ENCODE data around the gene PRIM2. TPM values are rescaled to one million over a fixed set of nuclear protein-coding genes. Genes with fewer than 3 reads are reported as not detected.
"Not testable (repeated sequence)": the region's sequence is repeated elsewhere in the genome, so short reads cannot be mapped to it uniquely, and the experiment has no call there.

The PRIM2 gene
- total and polyA plus RNA-seq, 2 donors from 2014 or later = 3.0 to 9.7 TPM

GRCh38 chr6:57605303-57605702, 287.9 kb downstream of the PRIM2 start:
- H3K9ac ChIP-seq (ENCODE audit: low read length in 3 of 3); H3K27me3 ChIP-seq (ENCODE audit: control insufficient read depth, insufficient read depth, low read length); H3K36me3 ChIP-seq (ENCODE audit: control insufficient read depth in 2 of 3, insufficient read depth in 3 of 3, low read length in 3 of 3); H3K4me3 ChIP-seq (ENCODE audit: low read length in 3 of 3); intact Hi-C loops (cut with DNase I); FAIRE-seq; H3K9me3 ChIP-seq (ENCODE audit: control insufficient read depth in 2 of 3, insufficient read depth in 1 of 3, low read length in 3 of 3); H3K4me1 ChIP-seq (ENCODE audit: control insufficient read depth in 2 of 3, insufficient read depth in 2 of 3, low read depth in 1 of 3, low read length in 3 of 3); H3K27ac ChIP-seq (ENCODE audit: low read depth in 2 of 2, low read length in 2 of 2); DNase-seq: not testable (repeated sequence)

- H3K4me1 ChIP-seq (ENCODE audit: control insufficient read depth in 2 of 3, insufficient read depth in 2 of 3, low read depth in 1 of 3, low read length in 3 of 3); H3K9me3 ChIP-seq (ENCODE audit: control insufficient read depth in 2 of 3, insufficient read depth in 1 of 3, low read length in 3 of 3); H3K4me3 ChIP-seq (ENCODE audit: low read length in 3 of 3); H3K9ac ChIP-seq (ENCODE audit: low read length in 3 of 3); H3K36me3 ChIP-seq (ENCODE audit: control insufficient read depth in 2 of 3, insufficient read depth in 3 of 3, low read length in 3 of 3); intact Hi-C loops (cut with DNase I); DNase-seq; FAIRE-seq; H3K27ac ChIP-seq (ENCODE audit: low read depth in 2 of 2, low read length in 2 of 2); H3K27me3 ChIP-seq (ENCODE audit: control insufficient read depth, insufficient read depth, low read length): not testable (repeated sequence)
Observed at GRCh38 chr6:57606331-57606730, 288.9 kb downstream of the PRIM2 start.

GRCh38 chr6:57610612-57611011, 293.2 kb downstream of the PRIM2 start:
- H3K9ac ChIP-seq (ENCODE audit: low read length in 3 of 3); DNase-seq; H3K4me3 ChIP-seq (ENCODE audit: low read length in 3 of 3); intact Hi-C loops (cut with DNase I); H3K27ac ChIP-seq (ENCODE audit: low read depth in 2 of 2, low read length in 2 of 2); FAIRE-seq; H3K9me3 ChIP-seq (ENCODE audit: control insufficient read depth in 2 of 3, insufficient read depth in 1 of 3, low read length in 3 of 3); H3K4me1 ChIP-seq (ENCODE audit: control insufficient read depth in 2 of 3, insufficient read depth in 2 of 3, low read depth in 1 of 3, low read length in 3 of 3); H3K36me3 ChIP-seq (ENCODE audit: control insufficient read depth in 2 of 3, insufficient read depth in 3 of 3, low read length in 3 of 3); H3K27me3 ChIP-seq (ENCODE audit: control insufficient read depth, insufficient read depth, low read length): not testable (repeated sequence)

GRCh38 chr6:57618959-57619358, 301.5 kb downstream of the PRIM2 start:
- H3K4me3 ChIP-seq (ENCODE audit: low read length in 3 of 3); H3K27ac ChIP-seq (ENCODE audit: low read depth in 2 of 2, low read length in 2 of 2); H3K9me3 ChIP-seq (ENCODE audit: control insufficient read depth in 2 of 3, insufficient read depth in 1 of 3, low read length in 3 of 3); H3K27me3 ChIP-seq (ENCODE audit: control insufficient read depth, insufficient read depth, low read length); FAIRE-seq; H3K36me3 ChIP-seq (ENCODE audit: control insufficient read depth in 2 of 3, insufficient read depth in 3 of 3, low read length in 3 of 3); H3K4me1 ChIP-seq (ENCODE audit: control insufficient read depth in 2 of 3, insufficient read depth in 2 of 3, low read depth in 1 of 3, low read length in 3 of 3); H3K9ac ChIP-seq (ENCODE audit: low read length in 3 of 3); intact Hi-C loops (cut with DNase I); DNase-seq: not testable (repeated sequence)

GRCh38 chr6:57631773-57632172, 314.3 kb downstream of the PRIM2 start:
- H3K9ac ChIP-seq (ENCODE audit: low read length in 3 of 3); H3K9me3 ChIP-seq (ENCODE audit: control insufficient read depth in 2 of 3, insufficient read depth in 1 of 3, low read length in 3 of 3); H3K4me3 ChIP-seq (ENCODE audit: low read length in 3 of 3); H3K36me3 ChIP-seq (ENCODE audit: control insufficient read depth in 2 of 3, insufficient read depth in 3 of 3, low read length in 3 of 3); intact Hi-C loops (cut with DNase I); H3K27ac ChIP-seq (ENCODE audit: low read depth in 2 of 2, low read length in 2 of 2); H3K27me3 ChIP-seq (ENCODE audit: control insufficient read depth, insufficient read depth, low read length); DNase-seq; H3K4me1 ChIP-seq (ENCODE audit: control insufficient read depth in 2 of 3, insufficient read depth in 2 of 3, low read depth in 1 of 3, low read length in 3 of 3); FAIRE-seq: not testable (repeated sequence)

- intact Hi-C loops (cut with DNase I); FAIRE-seq; H3K27ac ChIP-seq (ENCODE audit: low read depth in 2 of 2, low read length in 2 of 2); H3K9ac ChIP-seq (ENCODE audit: low read length in 3 of 3); H3K27me3 ChIP-seq (ENCODE audit: control insufficient read depth, insufficient read depth, low read length); H3K9me3 ChIP-seq (ENCODE audit: control insufficient read depth in 2 of 3, insufficient read depth in 1 of 3, low read length in 3 of 3); H3K36me3 ChIP-seq (ENCODE audit: control insufficient read depth in 2 of 3, insufficient read depth in 3 of 3, low read length in 3 of 3); DNase-seq; H3K4me1 ChIP-seq (ENCODE audit: control insufficient read depth in 2 of 3, insufficient read depth in 2 of 3, low read depth in 1 of 3, low read length in 3 of 3); H3K4me3 ChIP-seq (ENCODE audit: low read length in 3 of 3): not testable (repeated sequence)
Observed at GRCh38 chr6:57658526-57658925, 341.1 kb downstream of the PRIM2 start.

- H3K9me3 ChIP-seq (ENCODE audit: control insufficient read depth in 2 of 3, insufficient read depth in 1 of 3, low read length in 3 of 3); intact Hi-C loops (cut with DNase I); FAIRE-seq: not testable (repeated sequence)
Observed at GRCh38 chr6:57659794-57660193, 342.4 kb downstream of the PRIM2 start.

GRCh38 chr6:57660940-57661339, 343.5 kb downstream of the PRIM2 start:
- intact Hi-C loops (cut with DNase I); H3K36me3 ChIP-seq (ENCODE audit: control insufficient read depth in 2 of 3, insufficient read depth in 3 of 3, low read length in 3 of 3); H3K27me3 ChIP-seq (ENCODE audit: control insufficient read depth, insufficient read depth, low read length); H3K27ac ChIP-seq (ENCODE audit: low read depth in 2 of 2, low read length in 2 of 2); FAIRE-seq; H3K4me3 ChIP-seq (ENCODE audit: low read length in 3 of 3); H3K9ac ChIP-seq (ENCODE audit: low read length in 3 of 3); H3K9me3 ChIP-seq (ENCODE audit: control insufficient read depth in 2 of 3, insufficient read depth in 1 of 3, low read length in 3 of 3); DNase-seq; H3K4me1 ChIP-seq (ENCODE audit: control insufficient read depth in 2 of 3, insufficient read depth in 2 of 3, low read depth in 1 of 3, low read length in 3 of 3): not testable (repeated sequence)

More at GRCh38 chr6:57659794-57660193, 342.4 kb downstream of the PRIM2 start:
- not testable (repeated sequence) for H3K4me1 ChIP-seq (ENCODE audit: control insufficient read depth in 2 of 3, insufficient read depth in 2 of 3, low read depth in 1 of 3, low read length in 3 of 3); H3K36me3 ChIP-seq (ENCODE audit: control insufficient read depth in 2 of 3, insufficient read depth in 3 of 3, low read length in 3 of 3); DNase-seq; H3K9ac ChIP-seq (ENCODE audit: low read length in 3 of 3); H3K27ac ChIP-seq (ENCODE audit: low read depth in 2 of 2, low read length in 2 of 2); H3K4me3 ChIP-seq (ENCODE audit: low read length in 3 of 3); H3K27me3 ChIP-seq (ENCODE audit: control insufficient read depth, insufficient read depth, low read length)

GRCh38 chr6:57668108-57668507, 350.7 kb downstream of the PRIM2 start:
- H3K4me3 ChIP-seq (ENCODE audit: low read length in 3 of 3); H3K9me3 ChIP-seq (ENCODE audit: control insufficient read depth in 2 of 3, insufficient read depth in 1 of 3, low read length in 3 of 3); DNase-seq; H3K9ac ChIP-seq (ENCODE audit: low read length in 3 of 3); H3K27me3 ChIP-seq (ENCODE audit: control insufficient read depth, insufficient read depth, low read length); intact Hi-C loops (cut with DNase I); H3K27ac ChIP-seq (ENCODE audit: low read depth in 2 of 2, low read length in 2 of 2); H3K36me3 ChIP-seq (ENCODE audit: control insufficient read depth in 2 of 3, insufficient read depth in 3 of 3, low read length in 3 of 3); FAIRE-seq; H3K4me1 ChIP-seq (ENCODE audit: control insufficient read depth in 2 of 3, insufficient read depth in 2 of 3, low read depth in 1 of 3, low read length in 3 of 3): not testable (repeated sequence)

Data from kidney (tissue), 11 donors.